Measurements from ENCODE around the gene FBXO27. TPM values are rescaled to one million over a fixed set of nuclear protein-coding genes. Genes with fewer than 3 reads are reported as not detected.
A peak's percentile ranks its signal among the peaks of the same experiment; 100 is the strongest.

Gene FBXO27
- total RNA-seq = 4.6 to 7.4 TPM (median 6.7 TPM) in 3 replicates
- long read RNA-seq, partial matches to known transcripts = 10 of 14 reads
- long read RNA-seq, other reads (novel, unspliced or antisense) = 3 of 14 reads

DNA sequence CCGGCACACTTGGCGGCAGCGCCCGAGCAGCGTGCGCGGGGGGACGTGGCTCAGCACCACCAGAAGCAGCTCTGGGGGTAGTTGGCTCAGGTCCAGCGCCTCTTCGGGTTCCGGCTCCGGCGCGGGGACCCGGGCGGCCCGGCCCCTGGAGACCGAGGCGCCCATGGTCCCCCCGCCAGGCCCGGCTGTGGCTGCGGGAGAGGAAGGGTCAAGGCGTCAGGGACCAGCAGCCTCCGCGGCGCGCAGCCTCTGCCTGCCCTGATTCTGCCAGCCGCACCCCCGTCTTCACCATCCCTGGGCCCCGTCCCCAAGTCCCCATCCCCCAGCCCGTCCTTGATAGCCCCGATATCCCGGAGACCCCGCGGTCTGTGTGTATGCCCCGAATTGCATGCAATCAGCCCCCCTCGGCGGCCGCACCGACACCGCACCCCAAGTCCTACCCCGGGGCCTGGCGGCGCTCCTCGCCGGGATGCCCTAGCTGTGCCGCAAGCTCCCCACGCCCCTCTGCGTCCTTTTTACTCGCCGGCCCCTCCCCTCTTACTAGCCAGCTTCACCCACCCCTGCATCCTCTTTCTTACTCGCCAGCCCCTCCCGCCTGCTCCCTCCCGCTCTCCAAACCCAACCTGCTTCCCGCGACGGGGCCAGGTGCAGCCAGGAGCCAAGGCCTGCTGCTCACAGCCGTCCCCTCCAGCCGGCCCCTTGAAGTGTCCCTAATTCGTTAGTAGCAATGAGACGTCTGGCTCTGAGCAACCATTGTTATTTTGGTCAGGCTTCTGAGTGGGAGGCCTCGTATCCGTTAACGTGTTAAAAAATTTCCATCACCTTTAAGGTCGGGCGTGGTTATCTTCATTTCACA is at the start of gene FBXO27:
Gene FBXO27 (minus strand): TSS at position 487 of the 856 bp plus-strand sequence. CDS start 322 bp downstream, at position 165.
- Mint-ChIP-seq H3K9me3 (ENCODE audit: low read depth) (no peaks in the 10 kb centered on the region), H3K27me3 (ENCODE audit: low read depth) (peaks cover 7% of the 10 kb centered on the region), H3K4me1 (ENCODE audit: low read depth) (peaks cover 16% of the 10 kb centered on the region), H3K4me3 (ENCODE audit: unreplicated experiment) (peak within 1 kb of the TSS; percentile 71), H3K27ac (ENCODE audit: unreplicated experiment) (peak within 1 kb of the TSS; percentile 36), H3K36me3 (ENCODE audit: low read depth) (peaks cover 4% of the 10 kb centered on the region)
- DNase-seq (ENCODE audit: low spot score) = peak; percentile 87
- TF ChIP-seq, protein P1, sequence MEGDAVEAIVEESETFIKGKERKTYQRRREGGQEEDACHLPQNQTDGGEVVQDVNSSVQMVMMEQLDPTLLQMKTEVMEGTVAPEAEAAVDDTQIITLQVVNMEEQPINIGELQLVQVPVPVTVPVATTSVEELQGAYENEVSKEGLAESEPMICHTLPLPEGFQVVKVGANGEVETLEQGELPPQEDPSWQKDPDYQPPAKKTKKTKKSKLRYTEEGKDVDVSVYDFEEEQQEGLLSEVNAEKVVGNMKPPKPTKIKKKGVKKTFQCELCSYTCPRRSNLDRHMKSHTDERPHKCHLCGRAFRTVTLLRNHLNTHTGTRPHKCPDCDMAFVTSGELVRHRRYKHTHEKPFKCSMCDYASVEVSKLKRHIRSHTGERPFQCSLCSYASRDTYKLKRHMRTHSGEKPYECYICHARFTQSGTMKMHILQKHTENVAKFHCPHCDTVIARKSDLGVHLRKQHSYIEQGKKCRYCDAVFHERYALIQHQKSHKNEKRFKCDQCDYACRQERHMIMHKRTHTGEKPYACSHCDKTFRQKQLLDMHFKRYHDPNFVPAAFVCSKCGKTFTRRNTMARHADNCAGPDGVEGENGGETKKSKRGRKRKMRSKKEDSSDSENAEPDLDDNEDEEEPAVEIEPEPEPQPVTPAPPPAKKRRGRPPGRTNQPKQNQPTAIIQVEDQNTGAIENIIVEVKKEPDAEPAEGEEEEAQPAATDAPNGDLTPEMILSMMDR (IDR thresholded peaks at IDR 0.05) = peak; percentile 4

- no peaks in the 10 kb centered on the region for H3K9me3 Mint-ChIP-seq (ENCODE audit: low read depth)
- H3K4me3 Mint-ChIP-seq (ENCODE audit: unreplicated experiment) = no peak overlapping the region
- no peak for DNase-seq (ENCODE audit: low spot score)
- TF ChIP-seq, protein P1 (IDR thresholded peaks at IDR 0.05) = no peak
- no peaks in the 10 kb centered on the region for H3K36me3 Mint-ChIP-seq (ENCODE audit: low read depth)
- peaks cover 8% of the 10 kb centered on the region for H3K4me1 Mint-ChIP-seq (ENCODE audit: low read depth)
- H3K27me3 Mint-ChIP-seq (ENCODE audit: low read depth) = peaks cover 35% of the 10 kb centered on the region
- no peak overlapping the region for H3K27ac Mint-ChIP-seq (ENCODE audit: unreplicated experiment)
These were observed 48.1 kb upstream of the FBXO27 start for GRCh38 chr19:39080431-39080830.

- H3K36me3 Mint-ChIP-seq (ENCODE audit: low read depth) = no peaks in the 10 kb centered on the region
- DNase-seq (ENCODE audit: low spot score) = no peak
- H3K9me3 Mint-ChIP-seq (ENCODE audit: low read depth) = no peaks in the 10 kb centered on the region
- TF ChIP-seq, protein P1 (IDR thresholded peaks at IDR 0.05) = no peak
- no peak overlapping the region for H3K4me3 Mint-ChIP-seq (ENCODE audit: unreplicated experiment)
- peaks cover 25% of the 10 kb centered on the region for H3K27me3 Mint-ChIP-seq (ENCODE audit: low read depth)
- H3K4me1 Mint-ChIP-seq (ENCODE audit: low read depth) = peaks cover 10% of the 10 kb centered on the region
- peak overlapping the region; percentile 71 for H3K27ac Mint-ChIP-seq (ENCODE audit: unreplicated experiment)
These were observed 46.3 kb upstream of the FBXO27 start for GRCh38 chr19:39078436-39079200.

DNA sequence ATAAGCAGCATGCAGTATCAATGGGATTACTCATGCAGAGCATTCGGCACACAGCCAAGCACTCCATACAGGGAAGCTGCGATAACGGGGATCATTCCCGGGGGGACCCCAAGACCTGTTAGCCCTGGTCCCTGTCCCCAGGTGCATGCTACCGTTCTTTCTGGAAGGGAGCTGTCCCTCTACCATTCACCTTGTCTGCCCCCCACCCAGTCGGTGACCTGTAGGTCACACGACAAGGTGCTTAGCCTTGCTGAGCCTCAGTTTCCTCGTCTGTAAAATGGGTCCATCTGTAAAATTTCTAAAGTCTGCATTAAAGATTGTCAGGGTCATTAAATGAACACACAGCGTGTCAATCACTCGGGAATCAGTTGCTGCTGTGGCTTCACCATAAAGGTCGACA is 45.0 kb upstream of the FBXO27 start:
- no peak overlapping the region for H3K4me3 Mint-ChIP-seq (ENCODE audit: unreplicated experiment)
- TF ChIP-seq, protein P1 (IDR thresholded peaks at IDR 0.05) = no peak
- no peak for DNase-seq (ENCODE audit: low spot score)
- H3K4me1 Mint-ChIP-seq (ENCODE audit: low read depth) = peaks cover 12% of the 10 kb centered on the region
- H3K9me3 Mint-ChIP-seq (ENCODE audit: low read depth) = no peaks in the 10 kb centered on the region
- H3K27ac Mint-ChIP-seq (ENCODE audit: unreplicated experiment) = no peak overlapping the region
- H3K27me3 Mint-ChIP-seq (ENCODE audit: low read depth) = peaks cover 13% of the 10 kb centered on the region
- no peaks in the 10 kb centered on the region for H3K36me3 Mint-ChIP-seq (ENCODE audit: low read depth)

- TF ChIP-seq, protein P1 (IDR thresholded peaks at IDR 0.05) = no peak
- peaks cover 6% of the 10 kb centered on the region for H3K27me3 Mint-ChIP-seq (ENCODE audit: low read depth)
- no peaks in the 10 kb centered on the region for H3K9me3 Mint-ChIP-seq (ENCODE audit: low read depth)
These were observed 42.6 kb upstream of the FBXO27 start for GRCh38 chr19:39074942-39075341.

More at GRCh38 chr19:39074942-39075341, 42.6 kb upstream of the FBXO27 start:
- DNase-seq (ENCODE audit: low spot score) = no peak
- Mint-ChIP-seq H3K36me3 (ENCODE audit: low read depth) (no peaks in the 10 kb centered on the region), H3K27ac (ENCODE audit: unreplicated experiment) (no peak overlapping the region), H3K4me1 (ENCODE audit: low read depth) (peaks cover 12% of the 10 kb centered on the region), H3K4me3 (ENCODE audit: unreplicated experiment) (no peak overlapping the region)

All from chondrocyte (in vitro differentiated cells).